Muscle of back (tissue), 11 donors: ENCODE measurements around the gene SMIM12. TPM values are rescaled to one million over a fixed set of nuclear protein-coding genes. Genes with fewer than 3 reads are reported as not detected.

Experiments
- DNase-seq, 3 donors: peaks; one replicate each; pipeline versions ENCODE4 v3.0.0 to v3.0.0-alpha.2; 2013
- polyA plus RNA-seq, 10 donors: library from polyadenylated mRNA; unstranded; fragments of 120-200 nt; gene quantifications; one replicate each; pipeline ENCODE4 v1.2.1, GENCODE V29; 2013; ENCODE audit not compliant: insufficient read length in 10 of 10

The SMIM12 gene
- polyA plus RNA-seq, 10 donors, result 18.9 to 30.1 (median 24.9) TPM

- DNase-seq, result no peak
Measured at GRCh38 chr1:34806396-34806795, 53.2 kb downstream of the SMIM12 start.

GRCh38 chr1:34803770-34804169 lies 55.8 kb downstream of the SMIM12 start:
- no peak for DNase-seq

Other genes starting within 250 kb of the SMIM12 start
- 1 to 10 TPM in 2 of 10 donors, under 1 TPM in 6, not detected in 2; 0.09 to 5.2 (median 0.23) TPM for gene GJB5, start 104.7 kb downstream of the SMIM12 start, polyA plus RNA-seq
- under 1 TPM in 3 of 10 donors, not detected in 7; 0.08 to 0.18 (median 0.17) TPM for gene GJB4, start 100.0 kb downstream of the SMIM12 start, polyA plus RNA-seq
- 1 to 10 TPM in 2 of 10 donors, under 1 TPM in 1, not detected in 7; 0.14 to 2.4 (median 2.4) TPM for gene GJB3, start 78.5 kb downstream of the SMIM12 start, polyA plus RNA-seq
- gene GJA4, start 66.8 kb downstream of the SMIM12 start, polyA plus RNA-seq, result 10 to 100 TPM; 25.9 to 49.9 (median 32.9) TPM
- gene DLGAP3, start 69.9 kb upstream of the SMIM12 start, polyA plus RNA-seq, result 1 to 10 TPM in 1 of 10 donors, under 1 TPM in 8, not detected in 1; 0.11 to 1.5 (median 0.23) TPM
- gene TMEM35B, start 125.6 kb upstream of the SMIM12 start, polyA plus RNA-seq, result 10 to 100 TPM; 16.8 to 24.1 (median 19.9) TPM
- 10 to 100 TPM in 6 of 10 donors, 1 to 10 TPM in 4; 7.0 to 15.6 (median 11.2) TPM for gene ZMYM6, start 172.2 kb upstream of the SMIM12 start, polyA plus RNA-seq
- 10 to 100 TPM in 9 of 10 donors, 1 to 10 TPM in 1; 7.9 to 16.6 (median 11.8) TPM for gene ZMYM1, start 219.6 kb upstream of the SMIM12 start, polyA plus RNA-seq